Vagina (tissue), 2 donors: Measurements from ENCODE around the gene P2RY8. TPM values are rescaled to one million over a fixed set of nuclear protein-coding genes. Genes with fewer than 3 reads are reported as not detected.

Experiments used
- DNase-seq, 2 donors: peaks; one replicate each; pipeline ENCODE4 v3.0.0-alpha.2; 2017; ENCODE audit errors: extremely low spot score in 2 of 2
- H3K27ac ChIP-seq: fragments of 200-600 bp; sonication (generic); one replicate; pipeline ENCODE4 v1.5.1; 2019
- H3K27me3 ChIP-seq: fragments of 200-600 bp; sonication (generic); one replicate; pipeline ENCODE4 v1.5.1; 2019
- H3K36me3 ChIP-seq, 2 donors: fragments of 200-600 bp; sonication (generic); one replicate each; pipeline ENCODE4 v1.5.1; 2017 to 2019
- H3K4me1 ChIP-seq: fragments of 200-600 bp; sonication (generic); one replicate; pipeline ENCODE4 v1.5.1; 2019
- H3K4me3 ChIP-seq, 2 donors: fragments of 200-600 bp; sonication (generic); 1 replicate in 1 of 2; 2 replicates in 1 of 2; pipeline ENCODE4 v1.5.1; 2016 to 2019
- H3K9me3 ChIP-seq: fragments of 200-600 bp; sonication (generic); one replicate; pipeline ENCODE4 v1.5.1; 2019
- POLR2A ChIP-seq, 2 donors: fragments of 450-650 bp; IDR thresholded peaks; one replicate each; pipeline ENCODE4 v1.6.1; 2017; ENCODE audit warnings: antibody characterized with exemption in 2 of 2, mild to moderate bottlenecking in 2 of 2, moderate library complexity in 2 of 2
- POLR2AphosphoS5 ChIP-seq, 2 donors: sonication (generic); formaldehyde crosslinking; IDR thresholded peaks; one replicate each; pipeline ENCODE4 v1.9.0; 2017; ENCODE audit warnings: antibody characterized with exemption in 2 of 2, mild to moderate bottlenecking in 2 of 2, low read depth in 1 of 2; ENCODE audit not compliant: insufficient read depth in 1 of 2
- intact Hi-C: fragments of 100-400 bp; cut with DNase I; formaldehyde crosslinking; loops from one replicate; pipeline ENCODE4 v1.15.1; 2023
- total RNA-seq: library from RNA; depleted of rRNA; stranded (reverse); fragments of >200 nt; gene quantifications from one replicate; pipeline ENCODE4 v1.2.3, GENCODE V29; 2016
- TF ChIP-seq, protein P1 (sequence below), 3 experiments: fragments of 450-650 bp in 2 of 3; fragments of 200-600 bp in 1 of 3; sonication (generic) in 1 of 3; IDR thresholded peaks; one replicate each; pipeline ENCODE4 v1.5.1; 2017 to 2019; ENCODE audit warnings: antibody characterized with exemption in 3 of 3, mild to moderate bottlenecking in 2 of 3, moderate library complexity in 2 of 3

The P2RY8 gene
- total RNA-seq, 1 donor from 2014 or later = 0.74 TPM

DNA sequence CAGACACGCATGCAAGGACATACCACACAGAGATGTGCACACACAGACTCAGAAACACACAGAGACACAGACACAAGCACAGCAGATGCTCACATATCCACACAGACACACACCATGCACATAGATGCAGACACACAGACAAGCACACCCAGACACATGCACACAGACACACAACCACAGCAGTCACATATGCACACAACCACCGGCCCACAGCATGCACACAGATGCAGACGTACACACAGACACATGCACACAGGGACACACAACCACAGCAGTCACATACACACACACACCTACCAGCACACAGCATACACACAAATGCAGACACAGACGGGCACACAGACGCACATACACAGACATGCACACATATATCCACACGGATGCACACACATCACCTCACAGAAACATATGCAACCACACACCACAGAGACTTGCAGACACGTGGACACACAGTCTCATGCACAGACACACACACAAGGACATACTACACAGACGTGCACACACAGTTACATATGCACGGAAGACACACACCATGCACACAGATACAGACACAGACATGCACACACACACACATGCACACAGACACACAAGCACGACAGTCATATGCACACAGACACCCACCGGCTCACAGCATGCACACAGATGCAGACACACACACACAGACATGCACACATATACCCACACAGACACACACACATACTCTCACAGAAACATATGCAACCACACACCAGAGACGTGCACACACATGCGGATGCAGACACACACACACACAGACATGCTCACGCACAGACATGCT, 119.8 kb downstream of the P2RY8 start:
- H3K36me3 ChIP-seq = peaks cover 0 to 62% of the 10 kb centered on the region in 2 donors
- H3K4me3 ChIP-seq = no peak overlapping the region
- intact Hi-C loops = no loop called here
- H3K27me3 ChIP-seq = no peaks in the 10 kb centered on the region
- no peak for DNase-seq
- no peak overlapping the region for H3K27ac ChIP-seq
- H3K9me3 ChIP-seq = no peaks in the 10 kb centered on the region
- no peaks in the 10 kb centered on the region for H3K4me1 ChIP-seq
- TF ChIP-seq, protein P1, sequence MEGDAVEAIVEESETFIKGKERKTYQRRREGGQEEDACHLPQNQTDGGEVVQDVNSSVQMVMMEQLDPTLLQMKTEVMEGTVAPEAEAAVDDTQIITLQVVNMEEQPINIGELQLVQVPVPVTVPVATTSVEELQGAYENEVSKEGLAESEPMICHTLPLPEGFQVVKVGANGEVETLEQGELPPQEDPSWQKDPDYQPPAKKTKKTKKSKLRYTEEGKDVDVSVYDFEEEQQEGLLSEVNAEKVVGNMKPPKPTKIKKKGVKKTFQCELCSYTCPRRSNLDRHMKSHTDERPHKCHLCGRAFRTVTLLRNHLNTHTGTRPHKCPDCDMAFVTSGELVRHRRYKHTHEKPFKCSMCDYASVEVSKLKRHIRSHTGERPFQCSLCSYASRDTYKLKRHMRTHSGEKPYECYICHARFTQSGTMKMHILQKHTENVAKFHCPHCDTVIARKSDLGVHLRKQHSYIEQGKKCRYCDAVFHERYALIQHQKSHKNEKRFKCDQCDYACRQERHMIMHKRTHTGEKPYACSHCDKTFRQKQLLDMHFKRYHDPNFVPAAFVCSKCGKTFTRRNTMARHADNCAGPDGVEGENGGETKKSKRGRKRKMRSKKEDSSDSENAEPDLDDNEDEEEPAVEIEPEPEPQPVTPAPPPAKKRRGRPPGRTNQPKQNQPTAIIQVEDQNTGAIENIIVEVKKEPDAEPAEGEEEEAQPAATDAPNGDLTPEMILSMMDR (IDR thresholded peaks at IDR 0.05) = no peak
- TF ChIP-seq POLR2AphosphoS5 (IDR thresholded peaks at IDR 0.05; ENCODE audit: insufficient read depth in 1 of 2, low read depth in 1 of 2) (no peak), POLR2A (IDR thresholded peaks at IDR 0.05) (no peak)

DNA sequence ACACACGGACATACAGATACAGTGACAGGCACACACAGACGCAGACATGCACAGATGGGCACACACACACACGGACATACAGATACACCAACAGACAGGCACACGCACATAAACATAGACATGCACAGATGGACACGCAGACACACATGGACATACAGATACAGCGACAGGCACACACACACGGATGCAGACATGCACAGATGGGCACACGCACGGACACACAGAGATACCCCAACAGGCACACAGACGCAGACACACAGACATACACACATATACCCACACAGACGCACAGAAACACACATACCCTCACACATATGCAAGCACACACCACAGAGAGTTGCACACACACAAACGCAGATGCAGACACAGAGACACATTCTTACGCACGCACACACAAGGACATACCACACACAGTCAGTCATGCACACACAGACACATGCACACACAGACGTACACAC, 120.6 kb downstream of the P2RY8 start:
- no peaks in the 10 kb centered on the region for H3K9me3 ChIP-seq
- no peak overlapping the region for H3K4me3 ChIP-seq
- peaks cover 0 to 54% of the 10 kb centered on the region in 2 donors for H3K36me3 ChIP-seq
- no peaks in the 10 kb centered on the region for H3K4me1 ChIP-seq
- TF ChIP-seq POLR2AphosphoS5 (IDR thresholded peaks at IDR 0.05; ENCODE audit: insufficient read depth in 1 of 2, low read depth in 1 of 2) (no peak), POLR2A (IDR thresholded peaks at IDR 0.05) (no peak)
- TF ChIP-seq, protein P1 (IDR thresholded peaks at IDR 0.05) = no peak
- H3K27me3 ChIP-seq = no peaks in the 10 kb centered on the region
- H3K27ac ChIP-seq = no peak overlapping the region
- intact Hi-C loops = no loop called here
- DNase-seq = no peak

Other genes starting within 250 kb of the P2RY8 start
- 7.9 TPM for gene IL3RA, start 200.4 kb downstream of the P2RY8 start, total RNA-seq
- gene SLC25A6, start 145.1 kb downstream of the P2RY8 start, total RNA-seq = 442 TPM
- gene ASMTL, start 84.3 kb downstream of the P2RY8 start, total RNA-seq = 31.7 TPM
- gene AKAP17A, start 54.4 kb upstream of the P2RY8 start, total RNA-seq = 49.8 TPM
- not detected for gene ASMT, start 77.9 kb upstream of the P2RY8 start, total RNA-seq